Measurements from ENCODE around the gene RAET1G.

Gene RAET1G

DNA sequence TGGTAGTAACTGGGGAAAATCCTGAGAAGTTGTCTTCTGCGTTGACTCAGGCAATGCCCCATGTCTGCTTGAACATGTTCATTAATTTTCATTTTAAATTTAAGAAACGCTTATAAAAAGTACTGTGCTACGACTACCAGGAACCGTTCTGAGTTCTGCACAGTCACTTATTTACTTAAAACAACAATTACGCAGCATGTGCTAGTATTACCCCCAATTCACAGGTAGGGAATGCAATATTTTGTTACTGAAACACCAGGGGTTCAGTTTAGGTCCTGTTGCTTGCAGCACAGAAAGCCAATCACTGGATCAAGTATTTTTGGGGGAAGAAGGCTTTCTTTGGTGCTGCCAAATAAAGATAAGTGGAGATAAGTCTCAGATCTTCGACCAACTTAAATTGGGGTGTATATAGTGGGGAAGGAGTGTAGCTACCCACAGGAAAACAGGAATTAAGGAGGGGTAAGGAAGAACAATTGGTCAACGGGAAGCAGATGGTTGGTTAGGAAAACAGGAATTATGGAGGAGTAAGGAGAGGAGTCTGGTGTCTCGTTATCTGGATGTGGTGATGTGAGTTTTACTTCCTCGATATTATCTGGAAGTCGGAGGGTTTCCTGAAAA, 53.5 kb downstream of the RAET1G start:
- DNase-seq (ENCODE audit: low read depth in 2 of 3, low spot score in 2 of 3), result no peak

DNA sequence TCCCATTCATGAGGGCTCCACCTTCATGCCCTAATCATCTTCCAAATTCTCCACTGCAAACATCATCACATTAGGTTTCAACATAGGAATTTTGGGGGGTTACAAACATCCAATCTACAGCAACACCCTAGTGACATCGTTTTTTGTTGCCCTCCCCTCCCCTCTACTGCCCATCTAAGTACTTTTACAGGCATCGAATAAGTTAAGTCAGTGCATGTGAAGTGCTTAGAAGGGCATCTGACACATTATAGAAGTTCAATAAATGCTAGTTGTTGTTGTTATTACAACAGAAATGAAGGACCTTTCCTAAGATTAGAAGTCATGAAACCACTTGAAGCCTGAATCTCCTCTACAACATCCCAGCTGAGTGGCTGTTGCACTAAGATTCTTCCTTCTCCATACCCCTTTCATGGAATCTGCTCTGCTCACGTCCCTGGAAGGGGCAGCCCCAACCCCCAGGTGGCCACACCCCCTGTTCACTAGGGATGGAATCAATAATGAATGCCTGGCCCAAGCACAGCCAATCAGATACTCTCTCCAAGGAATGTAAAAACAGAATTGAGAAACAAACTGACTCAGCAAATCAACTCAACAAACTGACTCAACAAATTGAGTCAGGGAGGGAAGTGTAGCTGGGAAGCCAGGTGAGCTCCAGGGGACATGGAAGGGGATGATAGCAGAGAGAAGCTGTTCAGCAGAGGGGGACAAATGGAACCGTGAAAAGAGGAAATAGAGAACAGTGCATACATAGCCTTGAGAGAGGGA, 54.9 kb downstream of the RAET1G start:
- no peak for DNase-seq (ENCODE audit: low read depth in 2 of 3, low spot score in 2 of 3)

Measured in activated CD8-positive, alpha-beta memory T cell treated with anti-CD3 and anti-CD28 coated beads for 48 hours (primary cell).